ENCODE measurements around the gene ARMC12. TPM values are rescaled to one million over a fixed set of nuclear protein-coding genes. Genes with fewer than 3 reads are reported as not detected.

Gene ARMC12
- polyA plus RNA-seq, 1 of the 3 experiments (the other 2 are of a cell fraction) = 1.6 TPM

GRCh38 chr6:35788423-35788982 is 51.7 kb downstream of the ARMC12 start:
- H3K27me3 ChIP-seq (ENCODE audit: insufficient read depth) = peaks cover 44% of the 10 kb centered on the region
- no peak overlapping the region for H3K4me3 ChIP-seq (ENCODE audit: low read depth in 2 of 2, low read length in 1 of 2)
- H3K9me2 ChIP-seq = no peaks in the 10 kb centered on the region
- no peaks in the 10 kb centered on the region for H4K20me1 ChIP-seq (ENCODE audit: insufficient read depth)
- TF ChIP-seq MEF2A (IDR thresholded peaks at IDR 0.05; ENCODE audit: borderline replicate concordance, low read depth) = no peak
- no peak for TF ChIP-seq YY1 (IDR thresholded peaks at IDR 0.05; ENCODE audit: low read depth)
- TF ChIP-seq SIN3A (IDR thresholded peaks at IDR 0.05; ENCODE audit: borderline replicate concordance, low read depth, low read length) = no peak
- no peak for TF ChIP-seq RFX5 (IDR thresholded peaks at IDR 0.05; ENCODE audit: low read length)
- no peak for TF ChIP-seq REST (IDR thresholded peaks at IDR 0.05; ENCODE audit: low read depth, low read length)
- no peak for TF ChIP-seq EP300 (IDR thresholded peaks at IDR 0.05; ENCODE audit: borderline replicate concordance in 1 of 2, low read depth in 1 of 2, low read length in 1 of 2)
- no peak for TF ChIP-seq CTCF (IDR thresholded peaks at IDR 0.05)
- TF ChIP-seq PBX3 (IDR thresholded peaks at IDR 0.05) = no peak
- TF ChIP-seq TCF12 (IDR thresholded peaks at IDR 0.05) = no peak
- TF ChIP-seq TAF1 (IDR thresholded peaks at IDR 0.05; ENCODE audit: borderline replicate concordance, low read depth, low read length) = no peak
- TF ChIP-seq ELF1 (IDR thresholded peaks at IDR 0.05) = no peak
- TF ChIP-seq GABPA (IDR thresholded peaks at IDR 0.05; ENCODE audit: low read depth) = no peak
- no peak for TF ChIP-seq FOXJ3 (CRISPR knock-in tag; IDR thresholded peaks at IDR 0.05)
- TF ChIP-seq SMC3 (IDR thresholded peaks at IDR 0.05; ENCODE audit: low read depth, low read length) = no peak
- TF ChIP-seq USF1 (IDR thresholded peaks at IDR 0.05; ENCODE audit: borderline replicate concordance, low read depth) = no peak
- TF ChIP-seq TEAD4 (IDR thresholded peaks at IDR 0.05; ENCODE audit: borderline replicate concordance, insufficient read depth) = no peak
- no peak for TF ChIP-seq RAD21 (IDR thresholded peaks at IDR 0.05; ENCODE audit: low read length)
- no peak for TF ChIP-seq FOXM1 (IDR thresholded peaks at IDR 0.05; ENCODE audit: low read depth)
- H3K27ac ChIP-seq (ENCODE audit: low read depth in 2 of 2, low read length in 1 of 2) = no peak overlapping the region
- H3K4me1 ChIP-seq (ENCODE audit: control insufficient read depth in 1 of 2, insufficient read depth in 2 of 2, low read depth in 1 of 2, low read length in 1 of 2) = no peaks in the 10 kb centered on the region
- no peak overlapping the region for H2AFZ ChIP-seq (ENCODE audit: low read depth)
- no peak for DNase-seq
- H3K9ac ChIP-seq = no peak overlapping the region
- H3K79me2 ChIP-seq (ENCODE audit: insufficient read depth) = no peaks in the 10 kb centered on the region
- CTCF ChIA-PET = interaction anchor here (1.3 to 1.8 kb wide), 3 partner anchors 8 to 32 kb away, joined by 3 to 8 read pairs (median 6); partner anchors contain the start of gene CLPS
- H3K4me2 ChIP-seq = no peak overlapping the region
- POLR2A ChIA-PET = no interaction called here
- H3F3A ChIP-seq (replicated peaks; ENCODE audit: insufficient read depth) = no peaks in the 10 kb centered on the region
- H3K36me3 ChIP-seq (replicated peaks in 1 of 2; ENCODE audit: control insufficient read depth in 1 of 2, insufficient read depth in 2 of 2, low read length in 1 of 2) = no peaks in the 10 kb centered on the region
- H3K9me3 ChIP-seq = no peaks in the 10 kb centered on the region
- 25% methylated on average over 4 of the region's 4 CpGs for WGBS (ENCODE audit: low lambda C conversion rate)
